ENCODE data around the gene KLHDC1. TPM values are rescaled to one million over a fixed set of nuclear protein-coding genes. Genes with fewer than 3 reads are reported as not detected.
"Not testable (repeated sequence)": the region's sequence is repeated elsewhere in the genome, so short reads cannot be mapped to it uniquely, and the experiment has no call there.

Gene KLHDC1
- total RNA-seq, 1 donor from 2014 or later = 1.2 TPM

DNA sequence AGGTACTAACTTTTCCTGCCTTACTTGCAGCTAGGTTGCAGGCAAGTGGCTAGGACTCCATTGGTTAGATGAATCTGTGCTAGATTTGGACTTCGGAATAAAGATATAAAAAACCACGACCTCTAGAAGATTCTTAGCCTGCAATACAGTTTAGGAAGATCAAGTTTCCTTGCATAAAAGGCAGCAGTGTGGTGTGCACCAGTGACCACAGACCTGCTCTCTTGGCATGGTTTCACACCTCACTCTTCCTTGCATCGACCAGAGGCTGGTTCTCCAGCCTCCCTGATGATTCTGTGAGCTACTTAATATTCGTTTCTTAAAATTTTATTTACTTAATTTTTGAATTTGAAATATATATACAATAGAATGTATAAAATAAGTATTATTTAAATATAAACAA is 9.8 kb downstream of the KLHDC1 start:
- Histone ChIP-seq H3K9me3 (ENCODE audit: insufficient read depth, low read depth, low read length) (no peaks in the 10 kb centered on the region), H2AFZ (ENCODE audit: low read depth, low read length) (no peak overlapping the region), H3K27me3 (ENCODE audit: insufficient read depth, low read length) (no peaks in the 10 kb centered on the region), H3K4me1 (ENCODE audit: insufficient read depth, low read length) (no peaks in the 10 kb centered on the region), H4K20me1 (ENCODE audit: insufficient read depth, low read length) (no peaks in the 10 kb centered on the region), H3K9ac (ENCODE audit: low read length) (no peak overlapping the region), H3K4me3 (ENCODE audit: insufficient read depth, low read depth, low read length) (no peak overlapping the region), H3K36me3 (ENCODE audit: insufficient read depth, low read length) (no peaks in the 10 kb centered on the region), H3K4me2 (ENCODE audit: low read length) (no peak overlapping the region), H3K27ac (ENCODE audit: low read depth, low read length) (no peak overlapping the region), H3K79me2 (ENCODE audit: insufficient read depth, low read length) (no peaks in the 10 kb centered on the region)
- no peaks in the 10 kb centered on the region for H3K27me3 Mint-ChIP-seq (ENCODE audit: low read depth, unreplicated experiment)
- DNase-seq (ENCODE audit: low read depth) (peak; percentile 46), FAIRE-seq (no peak)
- H3K4me3 Mint-ChIP-seq (ENCODE audit: unreplicated experiment) = no peak overlapping the region
- TF ChIP-seq EZH2 (IDR thresholded peaks at IDR 0.05; ENCODE audit: insufficient read depth, low read length) (no peak), CTCF (IDR thresholded peaks at IDR 0.05; ENCODE audit: insufficient read depth, low read depth, low read length) (no peak)
- H3K9me3 Mint-ChIP-seq (ENCODE audit: unreplicated experiment) = no peaks in the 10 kb centered on the region
- H3K4me1 Mint-ChIP-seq (ENCODE audit: low read depth, unreplicated experiment) = no peaks in the 10 kb centered on the region
- H3K36me3 Mint-ChIP-seq (ENCODE audit: low read depth, unreplicated experiment) = peaks cover 4% of the 10 kb centered on the region
- no peak overlapping the region for H3K27ac Mint-ChIP-seq (ENCODE audit: unreplicated experiment)

- DNase-seq (ENCODE audit: low read depth) (no peak), FAIRE-seq (no peak)
- Mint-ChIP-seq H3K4me1 (ENCODE audit: low read depth, unreplicated experiment) (no peaks in the 10 kb centered on the region), H3K4me3 (ENCODE audit: unreplicated experiment) (no peak overlapping the region), H3K9me3 (ENCODE audit: unreplicated experiment) (no peaks in the 10 kb centered on the region), H3K27me3 (ENCODE audit: low read depth, unreplicated experiment) (no peaks in the 10 kb centered on the region), H3K36me3 (ENCODE audit: low read depth, unreplicated experiment) (peaks cover 4% of the 10 kb centered on the region), H3K27ac (ENCODE audit: unreplicated experiment) (no peak overlapping the region)
- Histone ChIP-seq H3K27me3 (ENCODE audit: insufficient read depth, low read length) (no peaks in the 10 kb centered on the region), H4K20me1 (ENCODE audit: insufficient read depth, low read length) (no peaks in the 10 kb centered on the region), H2AFZ (ENCODE audit: low read depth, low read length) (no peak overlapping the region), H3K9me3 (ENCODE audit: insufficient read depth, low read depth, low read length) (no peaks in the 10 kb centered on the region), H3K36me3 (ENCODE audit: insufficient read depth, low read length) (no peaks in the 10 kb centered on the region), H3K9ac (ENCODE audit: low read length) (no peak overlapping the region), H3K4me2 (ENCODE audit: low read length) (no peak overlapping the region), H3K27ac (ENCODE audit: low read depth, low read length) (no peak overlapping the region), H3K4me1 (ENCODE audit: insufficient read depth, low read length) (no peaks in the 10 kb centered on the region), H3K79me2 (ENCODE audit: insufficient read depth, low read length) (no peaks in the 10 kb centered on the region), H3K4me3 (ENCODE audit: insufficient read depth, low read depth, low read length) (no peak overlapping the region)
- TF ChIP-seq CTCF (IDR thresholded peaks at IDR 0.05; ENCODE audit: insufficient read depth, low read depth, low read length) = no peak
- no peak for TF ChIP-seq EZH2 (IDR thresholded peaks at IDR 0.05; ENCODE audit: insufficient read depth, low read length)
These were observed 11.0 kb downstream of the KLHDC1 start for GRCh38 chr14:49703965-49704364.

GRCh38 chr14:49704471-49704870 is 11.6 kb downstream of the KLHDC1 start:
- not testable (repeated sequence) for H3K27me3 ChIP-seq (ENCODE audit: insufficient read depth, low read length); H3K9ac ChIP-seq (ENCODE audit: low read length); H3K4me2 ChIP-seq (ENCODE audit: low read length); H3K4me3 ChIP-seq (ENCODE audit: insufficient read depth, low read depth, low read length); H3K79me2 ChIP-seq (ENCODE audit: insufficient read depth, low read length); H3K36me3 ChIP-seq (ENCODE audit: insufficient read depth, low read length); H3K4me3 Mint-ChIP-seq (ENCODE audit: unreplicated experiment); H3K9me3 ChIP-seq (ENCODE audit: insufficient read depth, low read depth, low read length); H3K27ac ChIP-seq (ENCODE audit: low read depth, low read length); H3K4me1 ChIP-seq (ENCODE audit: insufficient read depth, low read length); H2AFZ ChIP-seq (ENCODE audit: low read depth, low read length); H3K36me3 Mint-ChIP-seq (ENCODE audit: low read depth, unreplicated experiment); H3K9me3 Mint-ChIP-seq (ENCODE audit: unreplicated experiment); DNase-seq (ENCODE audit: low read depth); H3K27me3 Mint-ChIP-seq (ENCODE audit: low read depth, unreplicated experiment); H3K4me1 Mint-ChIP-seq (ENCODE audit: low read depth, unreplicated experiment); H3K27ac Mint-ChIP-seq (ENCODE audit: unreplicated experiment); FAIRE-seq; H4K20me1 ChIP-seq (ENCODE audit: insufficient read depth, low read length)

DNA sequence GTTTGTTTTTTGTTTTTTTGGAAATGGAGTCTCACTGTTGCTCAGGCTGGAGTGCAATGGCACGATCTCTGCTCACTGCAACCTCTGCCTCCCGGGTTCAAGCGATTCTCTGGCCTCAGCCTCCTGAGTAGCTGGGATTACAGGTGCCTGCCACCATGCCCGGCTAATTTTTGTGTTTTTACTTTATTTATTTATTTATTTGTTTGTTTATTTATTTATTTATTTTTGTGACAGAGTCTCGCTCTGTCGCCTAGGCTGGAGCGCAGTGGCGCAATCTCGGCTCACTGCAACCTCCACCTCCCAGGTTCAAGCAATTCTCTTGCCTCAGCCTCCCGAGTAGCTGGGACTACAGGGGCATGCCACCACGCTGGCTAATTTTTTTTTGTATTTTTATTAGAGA is 18.1 kb downstream of the KLHDC1 start:
- H3K9ac ChIP-seq (ENCODE audit: low read length); H3K9me3 ChIP-seq (ENCODE audit: insufficient read depth, low read depth, low read length); H3K4me2 ChIP-seq (ENCODE audit: low read length); H3K79me2 ChIP-seq (ENCODE audit: insufficient read depth, low read length); DNase-seq (ENCODE audit: low read depth); H4K20me1 ChIP-seq (ENCODE audit: insufficient read depth, low read length); H3K27ac ChIP-seq (ENCODE audit: low read depth, low read length); FAIRE-seq; H3K36me3 ChIP-seq (ENCODE audit: insufficient read depth, low read length); H3K27me3 ChIP-seq (ENCODE audit: insufficient read depth, low read length); H3K36me3 Mint-ChIP-seq (ENCODE audit: low read depth, unreplicated experiment); H3K9me3 Mint-ChIP-seq (ENCODE audit: unreplicated experiment); H3K27ac Mint-ChIP-seq (ENCODE audit: unreplicated experiment); H3K4me3 Mint-ChIP-seq (ENCODE audit: unreplicated experiment); H3K4me3 ChIP-seq (ENCODE audit: insufficient read depth, low read depth, low read length); H2AFZ ChIP-seq (ENCODE audit: low read depth, low read length); H3K27me3 Mint-ChIP-seq (ENCODE audit: low read depth, unreplicated experiment); H3K4me1 Mint-ChIP-seq (ENCODE audit: low read depth, unreplicated experiment); H3K4me1 ChIP-seq (ENCODE audit: insufficient read depth, low read length): not testable (repeated sequence)

All from astrocyte (in vitro differentiated cells and primary cell).